IgD-negative memory B cell (primary cell): ENCODE data around the gene ANO8. TPM values are rescaled to one million over a fixed set of nuclear protein-coding genes. Genes with fewer than 3 reads are reported as not detected.

Experiments used
- H3K27ac Mint-ChIP-seq, 3 donors: one replicate each; pipeline ENCODE4 v1.8.0; 2020 to 2022; ENCODE audit warnings: mild to moderate bottlenecking in 3 of 3, mixed read lengths in 3 of 3, moderate library complexity in 1 of 3
- H3K27me3 Mint-ChIP-seq: one replicate; pipeline ENCODE4 v1.8.0; 2021; ENCODE audit warnings: mixed read lengths
- H3K36me3 Mint-ChIP-seq: one replicate; pipeline ENCODE4 v1.8.0; 2020; ENCODE audit warnings: mild to moderate bottlenecking, mixed read lengths
- H3K4me1 Mint-ChIP-seq, 3 donors: one replicate each; pipeline ENCODE4 v1.8.0; 2020 to 2022; ENCODE audit warnings: mixed read lengths in 3 of 3, mild to moderate bottlenecking in 1 of 3
- H3K4me3 Mint-ChIP-seq, 4 donors: one replicate each; pipeline ENCODE4 v1.8.0; 2020 to 2022; ENCODE audit warnings: mild to moderate bottlenecking in 4 of 4, mixed read lengths in 4 of 4, moderate library complexity in 3 of 4
- H3K9me3 Mint-ChIP-seq, 3 donors: one replicate each; pipeline ENCODE4 v1.8.0; 2020 to 2021; ENCODE audit warnings: mixed read lengths in 3 of 3, mild to moderate bottlenecking in 1 of 3
- polyA plus RNA-seq: library from polyadenylated mRNA; unstranded; fragments of 300-500 nt; fragmentation: Illumina TruSeq; gene quantifications from one replicate; pipeline ENCODE4 v1.2.3, GENCODE V29; 2021

ANO8 gene
- polyA plus RNA-seq, 1 donor from 2014 or later, result not detected

GRCh38 chr19:17353386-17353785 lies 18.7 kb upstream of the ANO8 start:
- peaks cover 32% of the 10 kb centered on the region for H3K27me3 Mint-ChIP-seq
- H3K4me1 Mint-ChIP-seq, result no peaks in the 10 kb centered on the region
- no peaks in the 10 kb centered on the region for H3K9me3 Mint-ChIP-seq
- H3K4me3 Mint-ChIP-seq, result no peak overlapping the region
- peak overlapping the region in 1 of 3 donors; percentile 55 for H3K27ac Mint-ChIP-seq
- no peaks in the 10 kb centered on the region for H3K36me3 Mint-ChIP-seq

GRCh38 chr19:17352608-17353280 lies 18.1 kb upstream of the ANO8 start:
- Mint-ChIP-seq H3K27ac (no peak overlapping the region), H3K4me3 (no peak overlapping the region), H3K4me1 (no peaks in the 10 kb centered on the region), H3K9me3 (no peaks in the 10 kb centered on the region), H3K36me3 (no peaks in the 10 kb centered on the region), H3K27me3 (peaks cover 34% of the 10 kb centered on the region)

DNA sequence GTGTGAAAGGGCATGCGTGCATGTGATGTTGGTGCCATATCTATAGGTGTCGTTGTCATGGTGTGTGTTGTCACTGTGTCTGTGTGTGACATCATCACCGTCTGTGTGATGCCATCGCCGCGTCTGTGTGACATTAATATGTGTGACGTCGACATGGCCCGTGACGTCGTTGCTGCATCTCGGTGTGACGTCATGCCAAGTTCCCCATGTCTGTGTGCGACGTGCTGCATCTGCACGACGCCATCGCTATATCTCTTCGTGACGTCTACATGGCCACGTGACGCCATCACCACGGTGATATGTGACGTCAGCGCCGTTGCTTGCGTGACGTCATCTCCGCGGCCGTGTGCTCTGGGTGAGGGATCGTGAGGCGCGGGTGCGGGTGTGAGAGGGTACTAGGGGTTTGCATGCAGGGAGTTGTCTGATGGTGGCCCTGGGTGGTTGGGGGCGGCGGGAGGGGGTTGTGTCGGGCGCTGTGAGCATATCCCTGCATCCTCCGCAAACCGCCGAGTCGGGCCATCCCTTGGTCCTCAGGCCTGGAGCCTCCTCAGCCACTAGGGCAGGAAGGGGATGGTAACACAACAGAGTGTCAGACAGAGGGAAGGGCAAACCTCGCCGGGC lies 17.3 kb upstream of the ANO8 start:
- Mint-ChIP-seq H3K27me3 (peaks cover 42% of the 10 kb centered on the region), H3K9me3 (no peaks in the 10 kb centered on the region), H3K4me1 (no peaks in the 10 kb centered on the region), H3K4me3 (no peak overlapping the region), H3K36me3 (no peaks in the 10 kb centered on the region), H3K27ac (no peak overlapping the region)

DNA sequence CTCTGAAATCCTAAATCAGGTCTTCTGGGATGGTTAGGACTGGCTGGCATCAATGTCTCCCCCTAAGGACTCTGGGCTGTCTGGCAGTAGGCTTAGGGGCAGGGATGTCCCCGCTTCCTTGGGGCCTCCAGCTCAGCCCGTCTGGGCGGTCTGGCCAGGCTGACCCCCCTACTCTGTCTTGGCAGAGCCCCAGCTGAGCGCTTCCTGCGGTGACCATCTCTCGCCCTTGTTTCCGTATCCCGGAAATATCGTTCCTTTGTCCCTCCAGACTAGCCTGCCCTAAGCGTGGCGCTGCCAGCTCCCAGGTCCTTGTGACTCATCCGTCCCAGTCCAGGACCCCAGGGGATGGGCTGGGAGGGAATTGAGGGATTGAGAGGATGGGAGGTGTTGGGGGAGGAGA lies 14.0 kb upstream of the ANO8 start:
- Mint-ChIP-seq H3K4me3 (no peak overlapping the region), H3K36me3 (no peaks in the 10 kb centered on the region), H3K27me3 (peaks cover 43% of the 10 kb centered on the region), H3K9me3 (no peaks in the 10 kb centered on the region), H3K27ac (no peak overlapping the region), H3K4me1 (peaks cover 0 to 3% (median 2%) of the 10 kb centered on the region in 3 donors)

- peaks cover 0 to 3% (median 2%) of the 10 kb centered on the region in 3 donors for H3K4me1 Mint-ChIP-seq
- no peaks in the 10 kb centered on the region for H3K36me3 Mint-ChIP-seq
- no peak overlapping the region for H3K4me3 Mint-ChIP-seq
- H3K27ac Mint-ChIP-seq, result no peak overlapping the region
- H3K9me3 Mint-ChIP-seq, result no peaks in the 10 kb centered on the region
- peaks cover 35% of the 10 kb centered on the region for H3K27me3 Mint-ChIP-seq
Observed at GRCh38 chr19:17347877-17348276, 13.2 kb upstream of the ANO8 start.

GRCh38 chr19:17347361-17347760 lies 12.7 kb upstream of the ANO8 start:
- H3K4me3 Mint-ChIP-seq, result no peak overlapping the region
- H3K27me3 Mint-ChIP-seq, result peaks cover 33% of the 10 kb centered on the region
- no peak overlapping the region for H3K27ac Mint-ChIP-seq
- no peaks in the 10 kb centered on the region for H3K36me3 Mint-ChIP-seq
- H3K4me1 Mint-ChIP-seq, result peaks cover 0 to 3% (median 2%) of the 10 kb centered on the region in 3 donors
- H3K9me3 Mint-ChIP-seq, result no peaks in the 10 kb centered on the region

GRCh38 chr19:17346109-17346671 lies 11.5 kb upstream of the ANO8 start:
- H3K27ac Mint-ChIP-seq, result peak overlapping the region in 1 of 3 donors; percentile 15

GRCh38 chr19:17341845-17342244 lies 7.2 kb upstream of the ANO8 start:
- H3K27me3 Mint-ChIP-seq, result peaks cover under 1% of the 10 kb centered on the region
- H3K27ac Mint-ChIP-seq, result no peak overlapping the region
- H3K4me3 Mint-ChIP-seq, result no peak overlapping the region
- H3K36me3 Mint-ChIP-seq, result no peaks in the 10 kb centered on the region
- H3K9me3 Mint-ChIP-seq, result no peaks in the 10 kb centered on the region
- H3K4me1 Mint-ChIP-seq, result peaks cover 5 to 8% (median 7%) of the 10 kb centered on the region in 3 donors

More at GRCh38 chr19:17346109-17346671, 11.5 kb upstream of the ANO8 start:
- H3K9me3 Mint-ChIP-seq, result no peaks in the 10 kb centered on the region
- no peaks in the 10 kb centered on the region for H3K36me3 Mint-ChIP-seq
- H3K4me1 Mint-ChIP-seq, result peaks cover 0 to 3% (median 2%) of the 10 kb centered on the region in 3 donors
- H3K4me3 Mint-ChIP-seq, result peak overlapping the region in 1 of 4 donors; percentile 34
- peaks cover 27% of the 10 kb centered on the region for H3K27me3 Mint-ChIP-seq

- Mint-ChIP-seq H3K27me3 (no peaks in the 10 kb centered on the region), H3K27ac (no peak overlapping the region), H3K4me3 (no peak overlapping the region), H3K36me3 (no peaks in the 10 kb centered on the region), H3K9me3 (no peaks in the 10 kb centered on the region), H3K4me1 (peaks cover 5 to 8% (median 7%) of the 10 kb centered on the region in 3 donors)
Observed at GRCh38 chr19:17341386-17341785, 6.7 kb upstream of the ANO8 start.

GRCh38 chr19:17340871-17341357 lies 6.3 kb upstream of the ANO8 start:
- Mint-ChIP-seq H3K4me3 (no peak overlapping the region), H3K4me1 (peaks cover 5 to 6% (median 6%) of the 10 kb centered on the region in 3 donors), H3K36me3 (no peaks in the 10 kb centered on the region), H3K27me3 (no peaks in the 10 kb centered on the region), H3K9me3 (no peaks in the 10 kb centered on the region), H3K27ac (no peak overlapping the region)

DNA sequence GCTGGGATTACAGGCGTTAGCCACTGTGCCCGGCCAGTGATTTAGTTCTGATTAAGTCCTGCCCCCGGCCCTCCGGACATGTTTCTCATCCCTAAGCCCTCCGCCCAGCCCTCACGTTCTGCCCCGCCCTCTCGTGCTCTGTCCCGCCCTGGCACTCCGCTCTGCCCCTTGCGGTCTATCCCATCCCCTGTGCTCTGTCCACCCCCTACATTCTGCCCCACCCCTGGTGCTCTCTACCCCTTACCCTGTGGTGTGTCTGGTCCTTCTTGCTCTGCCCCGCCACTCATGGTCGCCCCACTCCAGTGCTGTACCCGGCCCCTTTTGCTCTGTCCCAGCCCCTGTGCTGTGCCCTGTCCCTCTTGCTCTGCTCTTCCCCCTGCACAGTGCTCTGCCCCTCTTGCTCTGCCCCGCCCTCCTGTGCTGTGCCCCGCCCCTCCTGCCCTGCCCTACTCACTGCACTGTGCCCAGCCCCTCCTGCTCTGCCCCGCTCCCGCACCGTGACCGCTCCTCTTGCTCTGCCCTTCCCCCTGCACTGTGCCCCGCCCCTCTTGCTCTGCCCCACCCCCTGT lies 5.7 kb upstream of the ANO8 start:
- no peak overlapping the region for H3K27ac Mint-ChIP-seq
- H3K27me3 Mint-ChIP-seq, result no peaks in the 10 kb centered on the region
- H3K9me3 Mint-ChIP-seq, result no peaks in the 10 kb centered on the region
- H3K36me3 Mint-ChIP-seq, result no peaks in the 10 kb centered on the region
- peaks cover 5 to 7% (median 6%) of the 10 kb centered on the region in 3 donors for H3K4me1 Mint-ChIP-seq
- H3K4me3 Mint-ChIP-seq, result no peak overlapping the region

DNA sequence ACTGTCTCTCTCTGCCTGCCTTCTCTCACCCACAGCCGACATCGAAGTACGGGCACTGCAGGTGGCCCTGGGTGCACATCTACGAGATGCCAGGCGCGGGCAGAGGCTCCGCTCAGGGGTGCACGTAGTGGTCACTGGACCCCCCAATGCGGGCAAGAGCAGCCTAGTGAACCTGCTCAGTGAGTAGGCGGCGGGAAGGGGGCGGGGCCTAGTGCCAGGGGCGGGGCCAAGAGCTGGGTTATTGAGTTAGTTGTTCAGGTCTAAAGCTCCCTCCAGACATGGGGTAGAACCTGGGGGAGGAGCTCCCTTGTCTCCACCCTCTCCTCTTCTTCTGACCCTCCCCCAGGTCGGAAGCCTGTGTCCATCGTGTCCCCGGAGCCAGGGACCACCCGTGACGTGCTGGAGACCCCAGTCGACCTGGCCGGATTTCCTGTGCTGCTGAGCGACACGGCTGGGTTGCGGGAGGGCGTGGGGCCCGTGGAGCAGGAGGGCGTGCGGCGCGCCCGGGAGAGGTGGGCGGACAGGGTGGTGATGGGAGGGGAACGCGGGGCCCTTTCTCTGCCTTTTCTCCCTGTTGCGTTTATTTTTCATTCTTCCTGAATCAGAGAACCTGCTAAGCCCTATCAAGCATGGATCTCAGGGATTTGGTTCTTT lies 4.6 kb upstream of the ANO8 start:
- peak overlapping the region in 2 of 3 donors; percentile 10 to 23 for H3K27ac Mint-ChIP-seq
- peaks cover 11 to 12% (median 12%) of the 10 kb centered on the region in 3 donors for H3K4me1 Mint-ChIP-seq
- H3K4me3 Mint-ChIP-seq, result peak overlapping the region; percentile 30 to 77 (median 36)
- H3K27me3 Mint-ChIP-seq, result peaks cover 2% of the 10 kb centered on the region
- no peaks in the 10 kb centered on the region for H3K9me3 Mint-ChIP-seq
- no peaks in the 10 kb centered on the region for H3K36me3 Mint-ChIP-seq

- no peak overlapping the region for H3K27ac Mint-ChIP-seq
- peak overlapping the region; percentile 73 to 96 (median 96) for H3K4me3 Mint-ChIP-seq
- no peaks in the 10 kb centered on the region for H3K36me3 Mint-ChIP-seq
- peaks cover 5% of the 10 kb centered on the region for H3K27me3 Mint-ChIP-seq
- H3K4me1 Mint-ChIP-seq, result peaks cover 12 to 16% (median 14%) of the 10 kb centered on the region in 3 donors
- H3K9me3 Mint-ChIP-seq, result no peaks in the 10 kb centered on the region
Observed at GRCh38 chr19:17338433-17339078, 3.9 kb upstream of the ANO8 start.

DNA sequence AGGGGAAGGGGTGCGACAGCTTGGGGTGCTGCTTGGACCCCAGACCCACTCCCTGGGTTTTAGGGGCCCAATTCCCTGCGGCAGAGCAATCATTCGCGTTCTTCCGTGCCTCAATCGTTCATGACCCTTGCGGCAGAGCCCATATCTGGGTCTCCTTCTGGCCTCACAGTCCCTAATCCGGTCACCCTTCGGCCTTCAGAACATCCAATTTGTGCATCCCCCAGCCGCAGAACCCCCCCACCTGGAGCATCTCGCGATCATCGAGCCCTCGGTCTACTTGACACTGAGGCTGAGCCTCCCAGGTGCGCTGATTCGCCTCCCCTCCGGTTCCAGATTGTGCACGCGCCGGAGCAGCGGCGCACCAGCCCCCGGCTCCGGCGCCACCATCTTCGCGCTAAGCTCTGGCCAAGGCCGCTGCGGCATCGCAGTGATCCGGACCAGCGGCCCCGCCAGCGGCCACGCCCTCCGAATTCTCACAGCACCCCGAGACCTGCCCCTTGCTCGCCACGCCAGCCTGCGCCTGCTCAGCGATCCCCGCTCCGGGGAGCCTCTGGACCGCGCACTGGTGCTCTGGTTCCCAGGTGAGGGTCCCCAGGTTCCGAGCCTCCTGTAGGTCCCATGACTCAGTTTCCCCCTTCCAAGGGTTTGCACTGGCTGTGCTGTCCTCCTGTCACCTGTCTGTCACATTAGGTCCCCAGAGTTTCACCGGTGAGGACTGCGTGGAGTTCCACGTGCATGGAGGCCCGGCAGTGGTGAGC lies 3.2 kb upstream of the ANO8 start:
- peaks cover 12 to 16% (median 16%) of the 10 kb centered on the region in 3 donors for H3K4me1 Mint-ChIP-seq
- peak overlapping the region; percentile 54 to 93 (median 54) for H3K27ac Mint-ChIP-seq
- H3K27me3 Mint-ChIP-seq, result peaks cover 6% of the 10 kb centered on the region
- peak overlapping the region; percentile 73 to 96 (median 96) for H3K4me3 Mint-ChIP-seq
- H3K9me3 Mint-ChIP-seq, result no peaks in the 10 kb centered on the region
- H3K36me3 Mint-ChIP-seq, result no peaks in the 10 kb centered on the region
